Islet of Langerhans (tissue), 1 donor: ENCODE data around the gene C19orf33.

Experiments
- FAIRE-seq: peaks from one replicate; lab custom pipeline; 2011; peaks lifted over from hg19 to GRCh38; lab: Jason Lieb, UNC

C19orf33 gene

DNA sequence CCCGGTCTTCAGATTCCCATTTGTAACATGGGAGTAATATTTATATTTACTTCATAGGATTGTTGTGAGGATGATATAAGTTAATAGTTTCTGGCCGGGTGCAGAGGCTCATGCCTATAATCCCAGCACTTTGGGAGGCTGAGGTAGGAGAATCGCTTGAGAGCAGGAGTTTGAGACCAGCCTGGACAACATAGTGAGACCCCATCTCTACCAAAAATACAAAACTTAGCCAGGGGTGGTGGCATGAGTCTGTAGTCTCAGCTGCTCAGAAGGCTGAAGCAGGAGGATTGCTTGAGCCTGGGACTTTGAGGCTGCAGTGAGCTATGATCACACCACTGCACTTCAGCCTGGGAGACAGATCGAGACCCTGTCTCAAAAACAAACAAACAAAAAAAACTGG is 42.8 kb downstream of the C19orf33 start:
- FAIRE-seq = no peak

DNA sequence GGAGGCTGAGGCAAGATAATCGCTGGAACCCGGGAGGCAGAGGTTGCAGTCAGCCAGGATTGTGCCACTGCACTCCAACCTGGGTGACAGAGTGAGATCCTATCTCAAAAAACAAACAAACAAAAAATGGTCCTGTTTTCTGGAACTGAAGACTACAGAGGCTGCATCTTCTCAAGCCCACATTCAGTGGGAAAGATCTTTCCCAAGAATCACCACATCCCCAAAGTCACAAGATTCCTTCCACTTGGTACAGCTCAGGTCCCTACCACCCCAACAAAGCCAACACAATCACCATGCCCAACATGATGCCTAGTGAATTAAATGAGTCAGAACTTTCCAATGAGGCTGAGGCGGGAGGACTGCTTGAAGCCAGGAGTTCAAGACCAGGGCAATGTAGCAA is 46.8 kb downstream of the C19orf33 start:
- FAIRE-seq = no peak

DNA sequence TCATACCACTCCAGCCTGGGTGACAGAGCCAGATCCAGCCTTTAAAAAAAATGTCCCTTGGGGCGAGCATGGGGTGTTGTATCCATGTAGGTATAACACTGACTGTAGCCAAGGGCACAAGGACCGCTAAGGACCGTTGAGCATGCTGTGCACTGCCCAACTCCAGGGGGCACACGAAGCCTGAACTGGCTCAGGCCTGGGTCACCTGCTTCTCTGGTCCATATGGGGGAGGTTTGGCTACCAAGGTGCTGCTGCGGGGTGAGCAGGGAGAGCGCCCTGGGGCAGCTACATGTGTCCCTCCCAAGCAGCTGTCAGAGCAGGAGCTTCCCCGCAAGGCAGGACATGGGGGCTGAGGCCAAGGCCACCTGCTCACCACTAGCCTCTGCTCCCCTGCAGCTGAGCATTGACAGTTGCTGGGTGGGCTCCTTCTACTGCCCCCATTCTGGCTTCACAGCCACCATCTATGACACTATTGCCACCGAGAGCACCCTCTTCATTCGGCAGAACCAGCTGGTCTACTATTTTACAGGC is 47.9 kb downstream of the C19orf33 start:
- no peak for FAIRE-seq

DNA sequence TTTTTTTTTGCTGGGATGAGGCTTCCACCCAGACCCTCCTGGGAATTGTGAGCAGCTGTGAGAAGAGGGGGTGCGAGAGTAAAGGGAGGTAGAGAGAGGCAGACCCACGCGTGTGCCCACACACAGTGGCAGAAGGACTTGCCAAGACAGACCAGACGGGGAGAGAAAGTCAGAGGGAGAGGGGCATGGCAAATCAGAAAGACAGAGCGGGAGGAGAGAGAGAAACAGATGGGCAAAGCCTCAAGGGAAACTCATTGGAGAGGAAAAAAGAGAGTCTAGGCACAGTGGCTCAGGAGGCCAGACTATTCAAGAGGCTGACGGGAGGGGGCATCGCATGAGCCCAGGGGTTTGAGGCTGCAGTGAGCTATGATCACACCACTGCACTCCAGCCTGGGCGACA is 48.6 kb downstream of the C19orf33 start:
- no peak for FAIRE-seq
